Body of pancreas (tissue), 4 donors: ENCODE measurements around the gene PRUNE2.

Source experiments
- CTCF ChIP-seq, 7 experiments: fragments of 450-650 bp in 4 of 7; fragments of 200-600 bp in 3 of 7; sonication (generic) in 3 of 7; IDR thresholded peaks; one replicate each; pipeline ENCODE4 v1.5.1; 2016 to 2019; ENCODE audit warnings: antibody characterized with exemption in 7 of 7
- POLR2A ChIP-seq, 3 donors: fragments of 450-650 bp; IDR thresholded peaks; one replicate each; pipeline ENCODE4 v1.6.1; 2016; ENCODE audit warnings: antibody characterized with exemption in 3 of 3, mild to moderate bottlenecking in 2 of 3

GRCh38 chr9:76618762-76619161 is 287.2 kb downstream of the PRUNE2 start:
- TF ChIP-seq CTCF (IDR thresholded peaks at IDR 0.05) = no peak
- no peak for TF ChIP-seq POLR2A (IDR thresholded peaks at IDR 0.05)
